ENCODE data around the gene SLC37A4.

DNA sequence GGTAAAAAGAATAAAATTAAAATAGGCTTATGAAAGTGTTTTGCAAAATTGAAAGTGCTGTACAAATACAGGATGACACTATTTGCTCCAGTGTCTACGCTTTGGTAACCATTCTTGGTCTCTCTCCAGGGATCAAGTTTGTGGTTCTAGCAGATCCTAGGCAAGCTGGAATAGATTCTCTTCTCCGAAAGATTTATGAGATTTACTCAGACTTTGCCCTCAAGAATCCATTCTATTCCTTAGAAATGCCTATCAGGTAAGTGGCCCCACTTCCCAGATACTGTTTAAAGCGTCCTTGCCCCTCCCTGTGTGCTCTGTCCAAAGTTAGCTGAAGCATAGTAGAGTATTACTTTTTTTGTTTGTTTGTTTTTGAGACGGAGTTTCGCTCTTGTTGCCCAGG lies 9.0 kb downstream of the SLC37A4 start:
- no peak for TF ChIP-seq POLR2A (IDR thresholded peaks at IDR 0.05)
- TF ChIP-seq CTCF (IDR thresholded peaks at IDR 0.05) = no peak

All from testis (tissue), 2 donors.